ENCODE data around the gene SLIT1. TPM values are rescaled to one million over a fixed set of nuclear protein-coding genes. Genes with fewer than 3 reads are reported as not detected.

Gene SLIT1
- total and polyA plus RNA-seq, 2 of the 8 experiments (the other 6 are each of a cell fraction or from before 2014, with no cell fraction given): 0.70 to 0.88 TPM

DNA sequence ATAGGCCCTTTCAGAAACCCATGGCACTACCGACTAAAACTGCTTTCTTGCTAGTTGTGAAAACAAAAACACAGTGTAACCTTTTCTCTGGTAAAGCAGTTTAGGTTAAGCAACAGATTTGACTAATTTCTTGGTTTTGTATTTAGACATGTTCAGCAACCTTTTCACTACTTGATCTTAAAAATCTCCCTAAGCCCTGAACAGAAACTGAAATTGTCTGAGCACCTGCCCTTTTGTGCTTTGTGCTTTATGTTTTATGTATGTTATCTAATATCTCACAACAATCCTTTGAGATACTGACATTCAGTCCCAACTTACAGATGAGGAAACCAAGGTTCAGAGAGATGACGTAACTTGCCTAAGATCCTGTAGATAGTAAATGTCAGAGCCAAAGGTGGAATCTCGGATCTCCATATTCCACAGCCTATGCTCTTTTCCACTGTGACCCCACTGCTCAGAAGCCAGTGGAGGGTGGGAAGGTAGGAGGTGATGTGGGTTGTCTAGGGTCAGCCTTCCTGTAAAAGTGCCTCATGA, 207.1 kb downstream of the SLIT1 start (continued):
- TF ChIP-seq PHF8 (conservative IDR thresholded peaks at IDR 0.05; ENCODE audit: low read depth, low read length) (no peak), TAF1 (IDR thresholded peaks at IDR 0.05; ENCODE audit: low read depth, low read length) (no peak)

Data from H1 (cell line).